Hepatocyte (in vitro differentiated cells): ENCODE results near the gene SLC26A1. TPM values are rescaled to one million over a fixed set of nuclear protein-coding genes. Genes with fewer than 3 reads are reported as not detected.

Experiments
- DNase-seq: peaks from one replicate; pipeline ENCODE4 v3.0.0-alpha.2; 2016; ENCODE audit warnings: low spot score
- H2AFZ ChIP-seq: fragments of 200-600 bp; sonication (generic); 2 replicates; pipeline ENCODE4 v1.6.0; 2016; ENCODE audit warnings: antibody characterized with exemption, mild to moderate bottlenecking
- H3K27ac ChIP-seq: fragments of 200-600 bp; sonication (generic); 2 replicates; pipeline ENCODE4 v1.5.1; 2016; ENCODE audit warnings: mild to moderate bottlenecking
- H3K27me3 ChIP-seq: fragments of 200-600 bp; sonication (generic); 2 replicates; pipeline ENCODE4 v1.6.1; 2016
- H3K36me3 ChIP-seq: fragments of 200-600 bp; sonication (generic); replicated peaks from 2 replicates; pipeline ENCODE4 v1.5.1; 2016; ENCODE audit warnings: low read depth; ENCODE audit not compliant: insufficient read depth
- H3K4me1 ChIP-seq: fragments of 200-600 bp; sonication (generic); 2 replicates; pipeline ENCODE4 v1.5.1; 2016; ENCODE audit warnings: mild to moderate bottlenecking, moderate library complexity; ENCODE audit not compliant: insufficient read depth
- H3K4me2 ChIP-seq: fragments of 200-600 bp; sonication (generic); 2 replicates; pipeline ENCODE4 v1.6.0; 2016
- H3K4me3 ChIP-seq: fragments of 200-600 bp; sonication (generic); 2 replicates; pipeline ENCODE4 v1.5.1; 2016; ENCODE audit warnings: mild to moderate bottlenecking
- H3K79me2 ChIP-seq: fragments of 200-600 bp; sonication (generic); 2 replicates; pipeline ENCODE4 v1.6.0; 2017; ENCODE audit warnings: mild to moderate bottlenecking
- H3K9me2 ChIP-seq: fragments of 200-600 bp; sonication (generic); replicated peaks from 2 replicates; pipeline ENCODE4 v1.6.0; 2017; ENCODE audit warnings: mild to moderate bottlenecking; ENCODE audit not compliant: insufficient read depth
- H3K9me3 ChIP-seq: fragments of 200-600 bp; sonication (generic); 2 replicates; pipeline ENCODE4 v1.5.1; 2016; ENCODE audit warnings: low read depth, mild to moderate bottlenecking
- H4K20me1 ChIP-seq: fragments of 200-600 bp; sonication (generic); 2 replicates; pipeline ENCODE4 v1.6.0; 2016; ENCODE audit warnings: mild to moderate bottlenecking; ENCODE audit not compliant: insufficient read depth, poor library complexity, severe bottlenecking
- EZH2 ChIP-seq: fragments of 200-600 bp; sonication (generic); IDR thresholded peaks from 2 replicates; pipeline ENCODE4 v1.6.1; 2016; ENCODE audit warnings: antibody characterized with exemption, mild to moderate bottlenecking, borderline replicate concordance
- EZH2phosphoT487 ChIP-seq: fragments of 200-600 bp; sonication (generic); IDR thresholded peaks from one replicate; pipeline ENCODE4 v1.6.1; 2018; ENCODE audit warnings: antibody characterized with exemption, mild to moderate bottlenecking, low read depth, moderate library complexity; ENCODE audit not compliant: unreplicated experiment, severe bottlenecking
- WGBS: methylation state at CpG from one replicate; pipeline ENCODE4 v1.1.6; 2016; ENCODE audit warnings: low lambda C conversion rate; ENCODE audit errors: missing lambda C conversion rate; 5-methylcytosine and 5-hydroxymethylcytosine counted together
- polyA plus RNA-seq: library from polyadenylated mRNA; unstranded; fragments of >200 nt; fragmentation: Nextera tagmentation; extraction: Ambion mirVana; gene quantifications from 2 replicates; pipeline ENCODE4 v1.2.1, GENCODE V29; 2016
- total RNA-seq: library from RNA; depleted of rRNA; stranded (reverse); fragments of >200 nt; gene quantifications from 2 replicates; pipeline ENCODE4 v1.2.3, GENCODE V29; 2014
- TF ChIP-seq, protein P1 (sequence below): fragments of 200-600 bp; sonication (generic); IDR thresholded peaks from 2 replicates; pipeline ENCODE4 v1.5.1; 2016; ENCODE audit warnings: antibody characterized with exemption, mild to moderate bottlenecking; ENCODE audit not compliant: poor library complexity

The SLC26A1 gene
- total and polyA plus RNA-seq, 2 experiments from 2014 or later = 9.0 to 12.6 TPM

- 85% methylated on average over 14 of the region's 14 CpGs for WGBS
- no peaks in the 10 kb centered on the region for H3K4me1 ChIP-seq
- DNase-seq = no peak
- H2AFZ ChIP-seq = no peak overlapping the region
- H3K4me2 ChIP-seq = no peak overlapping the region
- H3K9me3 ChIP-seq = no peaks in the 10 kb centered on the region
- H3K4me3 ChIP-seq = no peak overlapping the region
- H3K27me3 ChIP-seq = no peaks in the 10 kb centered on the region
- no peak overlapping the region for H3K27ac ChIP-seq
- no peaks in the 10 kb centered on the region for H3K36me3 ChIP-seq
- H4K20me1 ChIP-seq = no peaks in the 10 kb centered on the region
- TF ChIP-seq, protein P1, sequence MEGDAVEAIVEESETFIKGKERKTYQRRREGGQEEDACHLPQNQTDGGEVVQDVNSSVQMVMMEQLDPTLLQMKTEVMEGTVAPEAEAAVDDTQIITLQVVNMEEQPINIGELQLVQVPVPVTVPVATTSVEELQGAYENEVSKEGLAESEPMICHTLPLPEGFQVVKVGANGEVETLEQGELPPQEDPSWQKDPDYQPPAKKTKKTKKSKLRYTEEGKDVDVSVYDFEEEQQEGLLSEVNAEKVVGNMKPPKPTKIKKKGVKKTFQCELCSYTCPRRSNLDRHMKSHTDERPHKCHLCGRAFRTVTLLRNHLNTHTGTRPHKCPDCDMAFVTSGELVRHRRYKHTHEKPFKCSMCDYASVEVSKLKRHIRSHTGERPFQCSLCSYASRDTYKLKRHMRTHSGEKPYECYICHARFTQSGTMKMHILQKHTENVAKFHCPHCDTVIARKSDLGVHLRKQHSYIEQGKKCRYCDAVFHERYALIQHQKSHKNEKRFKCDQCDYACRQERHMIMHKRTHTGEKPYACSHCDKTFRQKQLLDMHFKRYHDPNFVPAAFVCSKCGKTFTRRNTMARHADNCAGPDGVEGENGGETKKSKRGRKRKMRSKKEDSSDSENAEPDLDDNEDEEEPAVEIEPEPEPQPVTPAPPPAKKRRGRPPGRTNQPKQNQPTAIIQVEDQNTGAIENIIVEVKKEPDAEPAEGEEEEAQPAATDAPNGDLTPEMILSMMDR = no peak
- no peak for TF ChIP-seq EZH2phosphoT487
- no peak for TF ChIP-seq EZH2
- no peaks in the 10 kb centered on the region for H3K9me2 ChIP-seq
- H3K79me2 ChIP-seq = no peaks in the 10 kb centered on the region
Measured at GRCh38 chr4:956531-957230, 36.5 kb downstream of the SLC26A1 start.

DNA sequence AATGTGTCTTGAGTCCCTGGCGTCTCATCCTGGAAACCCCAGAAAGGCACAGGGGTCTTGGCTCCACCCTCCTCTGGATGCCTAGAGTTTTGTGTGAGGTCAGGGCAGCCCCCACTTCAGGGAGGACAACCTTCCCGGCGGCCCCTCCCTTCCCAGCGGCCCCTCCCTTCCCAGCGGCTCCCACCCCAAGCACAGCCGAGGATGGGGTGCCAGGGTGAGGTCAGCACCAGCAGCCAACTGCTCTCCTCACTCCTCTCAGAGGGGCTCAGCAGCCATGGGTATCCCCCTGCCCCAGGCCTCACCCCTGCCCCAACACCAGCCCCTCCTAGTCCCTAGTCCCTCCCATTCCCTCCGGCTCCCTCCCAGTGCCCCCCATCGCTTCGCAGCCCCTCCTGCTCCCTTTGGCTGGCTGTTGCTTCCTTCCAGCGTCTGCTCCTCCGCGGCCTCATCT is 37.2 kb downstream of the SLC26A1 start:
- no peaks in the 10 kb centered on the region for H3K36me3 ChIP-seq
- H3K79me2 ChIP-seq = no peaks in the 10 kb centered on the region
- WGBS = 94% methylated on average over 5 of the region's 12 CpGs

DNA sequence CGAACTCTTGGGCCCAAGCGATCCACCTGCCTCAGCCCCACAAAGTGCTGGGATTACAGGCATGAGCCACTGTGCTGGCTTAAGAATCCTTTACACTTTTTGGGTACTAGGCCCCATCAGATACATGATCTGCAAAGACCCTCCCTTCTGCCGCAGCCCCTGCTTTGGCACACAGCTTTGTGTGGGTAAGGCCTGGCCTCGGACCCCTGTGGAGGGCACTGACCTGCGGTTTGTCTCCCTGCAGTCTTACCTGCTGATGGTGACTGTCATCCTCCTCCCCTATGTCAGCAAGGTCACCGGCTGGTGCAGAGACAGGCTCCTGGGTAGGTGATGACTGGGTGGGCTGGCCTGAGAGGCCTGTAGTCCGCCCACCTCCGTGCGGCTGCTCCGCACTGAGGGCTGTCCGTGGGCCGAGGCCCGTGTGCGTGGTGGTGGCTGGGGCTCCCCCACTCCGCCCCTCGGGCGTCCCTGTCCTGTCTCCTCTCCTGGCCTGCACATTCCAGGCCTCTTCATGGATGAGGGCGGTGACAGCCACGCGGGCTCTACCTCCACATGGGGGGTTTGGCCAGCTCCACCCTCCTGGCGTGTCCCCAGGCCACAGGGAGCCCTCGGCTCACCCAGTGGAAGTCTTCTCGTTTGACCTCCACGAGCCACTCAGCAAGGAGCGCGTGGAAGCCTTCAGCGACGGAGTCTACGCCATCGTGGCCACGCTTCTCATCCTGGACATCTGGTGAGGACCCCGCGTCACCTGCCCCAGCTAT is 37.9 kb downstream of the SLC26A1 start:
- DNase-seq = no peak
- TF ChIP-seq, protein P1 = no peak
- no peak for TF ChIP-seq EZH2
- TF ChIP-seq EZH2phosphoT487 = no peak
- no peak overlapping the region for H3K4me3 ChIP-seq
- no peak overlapping the region for H3K27ac ChIP-seq
- H2AFZ ChIP-seq = no peak overlapping the region
- H3K36me3 ChIP-seq = no peaks in the 10 kb centered on the region
- 95% methylated on average over 33 of the region's 33 CpGs for WGBS
- no peaks in the 10 kb centered on the region for H4K20me1 ChIP-seq
- H3K79me2 ChIP-seq = no peaks in the 10 kb centered on the region
- no peaks in the 10 kb centered on the region for H3K27me3 ChIP-seq
- H3K4me2 ChIP-seq = no peak overlapping the region
- no peaks in the 10 kb centered on the region for H3K9me3 ChIP-seq
- H3K9me2 ChIP-seq = no peaks in the 10 kb centered on the region
- H3K4me1 ChIP-seq = no peaks in the 10 kb centered on the region

More for the DNA sequence above, 37.2 kb downstream of the SLC26A1 start:
- no peaks in the 10 kb centered on the region for H3K9me3 ChIP-seq
- H3K27ac ChIP-seq = no peak overlapping the region
- no peaks in the 10 kb centered on the region for H3K27me3 ChIP-seq
- TF ChIP-seq EZH2phosphoT487 (no peak), EZH2 (no peak)
- TF ChIP-seq, protein P1 = no peak
- no peaks in the 10 kb centered on the region for H3K4me1 ChIP-seq
- no peaks in the 10 kb centered on the region for H3K9me2 ChIP-seq
- H4K20me1 ChIP-seq = no peaks in the 10 kb centered on the region
- H3K4me2 ChIP-seq = no peak overlapping the region
- no peak overlapping the region for H3K4me3 ChIP-seq
- DNase-seq = no peak
- no peak overlapping the region for H2AFZ ChIP-seq
